GM19324 (cell line): ENCODE data around the gene SEC11A.
"Not testable (repeated sequence)": the region's sequence is repeated elsewhere in the genome, so short reads cannot be mapped to it uniquely, and the experiment has no call there.

Experiments used
- ATAC-seq: cut with Tn5 transposase; IDR thresholded peaks from one replicate; pipeline ENCODE4 v1.9.1; 2021; ENCODE audit warnings: mild to moderate bottlenecking, moderate library complexity; ENCODE audit not compliant: unreplicated experiment, low FRiP score

The SEC11A gene

GRCh38 chr15:84716036-84716732 is at the start of gene SEC11A:
Gene SEC11A, minus strand, starts transcription at chr15:84716139. Its CDS starts 64 bp downstream, at chr15:84716075.
- peak; percentile 98 for ATAC-seq

GRCh38 chr15:84765675-84766074 is 49.7 kb upstream of the SEC11A start:
- ATAC-seq, result no peak

DNA sequence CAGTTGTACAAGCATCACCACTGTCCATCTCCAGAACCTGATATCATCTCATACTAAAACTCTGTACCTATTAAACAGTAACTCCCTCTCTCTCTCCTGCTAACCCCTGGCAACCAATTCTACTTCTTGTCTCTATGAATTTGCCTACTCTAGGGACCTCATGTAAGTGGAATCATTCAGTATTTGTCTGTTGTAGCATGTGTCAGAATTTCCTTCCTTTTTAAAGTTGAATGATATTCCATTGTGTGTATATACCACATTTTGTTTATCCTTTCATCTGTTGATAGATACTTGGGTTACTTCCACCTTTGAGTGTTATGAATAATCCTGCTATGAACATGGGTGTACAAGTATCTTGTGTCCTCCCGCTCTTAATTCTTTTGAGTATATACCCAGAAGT is 49.0 kb upstream of the SEC11A start:
- no peak for ATAC-seq

- no peak for ATAC-seq
Observed at GRCh38 chr15:84764585-84764984, 48.6 kb upstream of the SEC11A start.

- no peak for ATAC-seq
Observed at GRCh38 chr15:84762840-84763572, 47.1 kb upstream of the SEC11A start.

- no peak for ATAC-seq
Observed at GRCh38 chr15:84761607-84762131, 45.7 kb upstream of the SEC11A start.

- no peak for ATAC-seq
Observed at GRCh38 chr15:84760219-84760618, 44.3 kb upstream of the SEC11A start.

DNA sequence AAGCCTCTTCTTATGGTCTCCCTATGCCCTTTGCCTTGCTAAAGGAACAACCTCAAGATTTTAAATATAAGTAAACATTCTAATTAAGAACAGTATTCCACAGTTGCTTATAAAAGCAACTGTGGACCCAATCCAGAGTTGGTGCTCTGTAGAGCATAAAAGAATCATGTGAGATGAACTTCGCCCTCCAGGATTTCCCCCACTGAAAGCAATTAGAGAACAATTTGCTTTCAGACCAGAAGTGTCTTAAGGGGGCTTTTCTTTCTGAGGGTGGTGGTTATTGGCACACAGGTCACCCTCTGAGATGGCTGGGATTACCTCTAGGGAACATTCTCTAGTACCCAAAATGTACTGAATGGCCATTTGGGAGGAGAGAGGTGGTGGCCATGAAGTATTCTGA is 43.1 kb upstream of the SEC11A start:
- no peak for ATAC-seq

GRCh38 chr15:84755736-84756527 is 40.0 kb upstream of the SEC11A start:
- no peak for ATAC-seq

DNA sequence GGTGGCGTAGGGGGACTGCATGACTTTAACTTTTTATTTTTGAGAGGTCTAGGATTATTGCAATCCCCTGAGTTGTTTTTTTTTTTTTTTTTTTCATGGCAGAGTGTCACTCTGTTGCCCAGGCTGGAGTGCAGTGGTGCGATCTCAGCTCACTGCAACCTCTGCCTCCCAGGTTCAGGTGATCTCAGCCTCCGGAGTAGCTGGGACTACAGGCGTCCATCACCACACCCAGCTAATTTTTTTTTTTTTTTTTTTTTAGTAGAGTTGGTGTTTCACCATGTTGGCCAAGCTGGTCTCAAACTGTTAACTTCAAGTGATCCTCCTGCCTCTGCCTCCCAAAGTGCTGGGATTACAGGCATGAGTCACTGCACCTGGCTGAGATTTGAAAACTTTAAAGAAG is 39.0 kb upstream of the SEC11A start:
- not testable (repeated sequence) for ATAC-seq

DNA sequence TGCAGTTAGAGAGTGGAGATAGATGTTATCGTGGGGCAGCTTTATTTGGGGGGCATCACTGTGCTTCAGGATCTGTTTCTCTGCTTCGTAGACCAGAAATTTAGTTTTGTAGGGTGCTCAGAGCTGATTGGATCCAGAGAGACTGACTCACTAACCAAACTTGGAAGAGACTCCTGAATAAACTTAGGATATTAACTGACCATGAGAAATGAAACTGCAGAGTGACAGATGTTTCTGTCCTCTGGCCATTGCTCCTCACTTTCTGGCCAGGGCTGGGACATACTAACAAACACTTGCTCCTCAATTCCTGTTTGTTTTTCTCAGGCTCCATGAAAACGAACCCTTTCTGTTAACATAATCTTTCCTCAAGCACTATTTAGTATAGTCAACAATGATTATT is 36.8 kb upstream of the SEC11A start:
- ATAC-seq, result no peak

DNA sequence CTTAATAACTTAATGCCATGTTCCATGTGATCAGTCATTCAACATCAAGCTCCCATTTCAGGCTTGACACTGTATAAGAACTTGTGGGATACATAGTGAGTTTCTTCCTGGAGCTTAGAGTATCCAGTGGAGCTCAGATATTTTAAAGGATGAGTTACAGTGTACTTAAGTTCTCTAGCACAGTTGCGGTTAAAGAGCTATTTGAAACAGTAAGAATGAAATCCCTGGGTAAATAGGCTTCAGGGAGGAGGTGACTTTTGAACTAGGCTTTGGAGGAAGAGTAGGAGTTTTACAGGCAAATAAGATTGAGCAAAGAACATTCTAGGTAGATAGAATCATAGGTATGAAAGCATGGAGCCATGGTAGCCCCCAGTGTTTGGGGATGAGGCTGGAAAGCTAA is 36.3 kb upstream of the SEC11A start:
- no peak for ATAC-seq

GRCh38 chr15:84751721-84752120 is 35.8 kb upstream of the SEC11A start:
- ATAC-seq, result not testable (repeated sequence)

GRCh38 chr15:84750583-84751092 is 34.7 kb upstream of the SEC11A start:
- ATAC-seq, result no peak

GRCh38 chr15:84749111-84749991 is 33.4 kb upstream of the SEC11A start:
- ATAC-seq, result peak; percentile 1

DNA sequence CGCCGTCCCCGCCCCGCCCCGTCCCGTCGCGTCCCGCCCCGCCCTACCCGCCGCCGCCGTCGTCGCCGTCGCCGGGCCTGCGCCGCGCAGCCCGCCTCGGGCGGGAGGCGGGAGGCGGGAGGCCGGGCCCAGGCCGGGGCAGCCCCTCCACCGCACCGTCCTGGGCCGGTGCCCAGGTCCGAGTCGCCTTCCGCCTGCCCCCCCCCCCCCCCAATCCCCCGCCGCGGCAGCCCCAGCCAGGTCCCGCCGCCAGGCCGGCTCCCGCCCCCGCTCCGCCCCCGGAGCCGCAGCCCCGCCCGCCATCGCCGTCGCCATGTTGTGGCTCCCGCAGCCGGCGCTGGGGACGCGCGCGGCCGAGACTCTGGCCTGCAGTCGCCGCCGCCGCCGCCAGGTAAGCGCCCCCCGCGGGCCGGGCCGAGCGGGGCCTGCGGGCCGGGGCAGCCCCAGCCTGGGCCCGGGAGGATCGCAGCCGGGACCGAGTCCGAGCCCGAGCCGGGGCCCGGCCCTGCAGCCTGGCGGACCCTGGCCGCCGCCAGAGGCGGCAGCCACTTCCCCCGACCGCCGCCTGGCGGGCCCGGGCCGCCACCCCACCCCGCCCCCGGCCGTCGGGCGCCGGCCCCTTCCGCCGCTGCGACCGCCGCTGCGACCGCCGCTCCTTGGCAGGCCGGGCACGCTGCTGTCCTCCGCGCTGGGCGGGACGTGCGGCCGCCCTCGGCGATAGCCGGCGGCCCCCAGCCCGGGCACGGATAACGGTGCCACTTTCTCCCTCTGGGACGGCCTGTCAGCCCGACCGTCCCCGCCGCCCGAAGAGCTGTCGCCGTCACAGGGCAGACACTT is 32.6 kb upstream of the SEC11A start, which contains the start of gene ZNF592:
ZNF592 (plus strand) TSS at position 319 of the 837 bp plus-strand sequence. CDS start 34,084 bp downstream, outside the sequence.
- ATAC-seq, result peak; percentile 75

DNA sequence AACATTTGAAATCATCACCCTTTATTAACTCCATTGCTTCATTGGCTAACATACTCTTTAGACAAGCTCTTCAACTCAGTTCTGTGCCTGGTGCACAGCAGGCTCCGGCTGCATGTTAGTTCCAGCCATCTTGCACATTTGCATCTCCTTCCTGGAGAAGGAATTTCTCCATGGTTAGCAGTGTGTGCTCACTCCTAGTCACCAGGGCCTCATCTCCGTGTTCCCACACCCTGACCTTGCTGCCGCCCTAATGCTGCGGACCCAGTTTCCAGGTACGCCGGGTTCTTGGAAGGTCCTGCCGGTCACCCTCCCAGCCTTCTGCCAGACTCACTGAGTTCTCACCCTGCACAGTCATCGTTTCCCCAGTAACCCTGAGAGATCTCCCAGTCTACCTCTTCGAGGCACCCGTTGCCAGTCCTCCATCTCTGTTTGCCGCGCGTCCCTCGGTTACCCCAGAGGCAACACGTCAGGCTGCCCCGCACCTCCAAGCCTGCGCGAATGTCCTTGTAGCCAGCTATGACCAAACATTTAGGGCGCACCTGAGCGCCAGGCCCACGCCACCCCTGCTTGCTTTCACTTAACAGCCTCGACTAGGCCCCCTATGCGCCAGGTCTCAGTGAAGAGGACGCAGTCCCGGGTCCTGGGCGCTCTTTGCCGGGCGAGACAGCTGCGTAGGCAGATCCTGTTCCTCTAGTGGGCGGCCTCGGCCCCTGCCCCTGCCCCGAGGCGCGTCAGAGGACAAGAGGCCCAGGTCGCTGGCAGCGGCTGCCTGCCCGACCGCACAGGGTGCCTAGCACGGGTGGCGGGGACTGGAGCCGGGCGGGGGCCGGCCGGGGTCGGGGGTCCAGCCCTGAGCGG is 31.7 kb upstream of the SEC11A start:
- ATAC-seq, result no peak

- no peak for ATAC-seq
Observed at GRCh38 chr15:84741121-84741520, 25.2 kb upstream of the SEC11A start.
